ENCODE measurements around the gene SYT8. TPM values are rescaled to one million over a fixed set of nuclear protein-coding genes. Genes with fewer than 3 reads are reported as not detected.

Gene SYT8
- total RNA-seq, 2 experiments from 2014 or later = not detected

DNA sequence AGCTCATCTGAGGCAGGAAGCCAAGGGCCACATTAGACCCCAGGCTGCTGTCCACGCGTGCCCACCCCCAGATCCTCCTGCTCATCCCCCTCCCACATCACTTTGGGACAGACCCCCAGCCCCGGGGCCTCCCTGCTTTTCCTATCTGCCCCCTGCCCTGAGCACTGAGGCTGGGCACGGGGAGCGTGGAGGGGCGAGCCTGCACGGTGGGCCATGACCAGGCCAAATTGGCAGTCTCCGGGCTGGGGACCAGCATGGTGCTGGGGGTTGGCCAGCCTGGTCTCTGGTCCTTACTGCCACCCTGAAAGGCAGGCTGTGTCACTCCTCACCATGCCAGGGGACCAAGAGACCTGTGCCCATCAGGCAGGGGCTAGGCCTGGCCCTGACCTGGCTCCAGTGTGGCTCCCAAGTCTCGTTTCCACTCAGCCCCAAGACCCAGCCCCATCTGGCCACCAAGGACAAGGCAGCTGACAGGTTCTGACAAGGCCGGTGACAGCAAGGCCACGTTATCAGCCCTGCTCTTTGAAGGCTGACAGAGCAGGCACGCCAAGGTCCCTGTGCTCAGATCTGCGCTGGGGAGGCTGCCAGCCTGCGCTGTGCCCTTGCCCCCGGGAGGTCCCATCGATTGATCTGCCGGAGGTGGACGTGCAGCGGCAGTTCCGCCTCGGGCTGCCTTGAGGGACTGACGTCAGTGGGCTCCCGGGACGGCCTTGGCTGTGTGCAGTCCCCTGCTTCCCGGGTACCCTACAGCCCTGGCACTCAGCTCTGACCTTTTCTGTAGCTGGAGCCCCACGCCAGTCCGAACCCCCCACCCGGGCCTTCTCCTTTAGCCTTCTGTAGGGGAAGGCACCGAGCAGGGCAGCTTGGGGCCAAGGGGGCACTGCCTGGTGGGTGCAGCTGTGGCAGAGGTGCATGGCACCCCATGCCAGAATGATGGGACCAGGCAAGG is 7.6 kb downstream of the SYT8 start:
- Mint-ChIP-seq H3K27me3 (no peaks in the 10 kb centered on the region), H3K4me3 (no peak overlapping the region), H3K27ac (no peak overlapping the region), H3K9me3 (ENCODE audit: low read depth) (no peaks in the 10 kb centered on the region), H3K36me3 (ENCODE audit: low read depth) (no peaks in the 10 kb centered on the region), H3K4me1 (peaks cover 34% of the 10 kb centered on the region)
- ATAC-seq (no peak), DNase-seq (no peak)
- intact Hi-C loops (cut with DNase I, micrococcal nuclease) = no loop called here
- ChIA-PET POLR2A (interaction anchor here (0.6 kb wide), 1 partner anchor 1633 kb away, joined by 3 read pairs; no protein-coding TSS in a partner anchor), CTCF (interaction anchor here (0.6 to 1.1 kb wide), 5 partner anchors 40 to 233 kb away, joined by 3 to 4 read pairs (median 3); no protein-coding TSS in a partner anchor)

GRCh38 chr11:1843098-1843473 is 8.3 kb downstream of the SYT8 start:
- DNase-seq (no peak), ATAC-seq (no peak)
- Mint-ChIP-seq H3K4me3 (no peak overlapping the region), H3K36me3 (ENCODE audit: low read depth) (no peaks in the 10 kb centered on the region), H3K27me3 (no peaks in the 10 kb centered on the region), H3K4me1 (peaks cover 36% of the 10 kb centered on the region), H3K27ac (no peak overlapping the region), H3K9me3 (ENCODE audit: low read depth) (no peaks in the 10 kb centered on the region)
- intact Hi-C loops (cut with DNase I, micrococcal nuclease) = no loop called here
- POLR2A ChIA-PET = interaction anchor here (0.6 to 0.7 kb wide), 2 partner anchors 23 to 1633 kb away, joined by 3 read pairs; no protein-coding TSS in a partner anchor
- CTCF ChIA-PET = interaction anchor here (0.6 to 1.1 kb wide), 3 partner anchors 39 to 149 kb away, joined by 3 read pairs; no protein-coding TSS in a partner anchor

DNA sequence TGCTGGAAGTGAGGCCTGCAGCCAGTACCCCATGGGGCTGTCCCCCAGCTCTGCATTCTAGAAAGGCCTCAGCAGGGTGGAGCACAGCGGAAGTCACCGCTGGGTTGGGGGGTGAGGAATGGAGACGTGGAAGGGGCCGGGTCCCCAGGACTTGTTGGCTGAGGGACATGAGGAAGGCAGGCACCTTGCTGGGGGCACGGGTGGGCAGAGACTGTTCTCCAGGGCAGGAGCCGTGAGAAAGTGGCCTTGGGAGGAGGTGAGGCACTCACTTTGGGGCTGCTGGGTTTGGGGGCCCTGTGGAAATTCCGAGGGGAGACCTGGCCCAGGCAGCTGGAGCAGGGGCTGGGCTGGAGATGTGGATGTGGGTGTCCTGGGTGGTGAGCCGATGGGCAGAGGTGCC is 9.0 kb downstream of the SYT8 start:
- no peaks in the 10 kb centered on the region for H3K9me3 Mint-ChIP-seq (ENCODE audit: low read depth)
- peaks cover 41% of the 10 kb centered on the region for H3K4me1 Mint-ChIP-seq
- ChIA-PET POLR2A (interaction anchor here (0.7 kb wide), 1 partner anchor 22 kb away, joined by 3 read pairs; no protein-coding TSS in a partner anchor), CTCF (no interaction called here)
- intact Hi-C loops (cut with DNase I, micrococcal nuclease) = no loop called here
- no peak overlapping the region for H3K4me3 Mint-ChIP-seq
- peak overlapping the region; percentile 91 for H3K27ac Mint-ChIP-seq
- H3K36me3 Mint-ChIP-seq (ENCODE audit: low read depth) = no peaks in the 10 kb centered on the region
- H3K27me3 Mint-ChIP-seq = no peaks in the 10 kb centered on the region
- DNase-seq = no peak
- ATAC-seq = no peak

DNA sequence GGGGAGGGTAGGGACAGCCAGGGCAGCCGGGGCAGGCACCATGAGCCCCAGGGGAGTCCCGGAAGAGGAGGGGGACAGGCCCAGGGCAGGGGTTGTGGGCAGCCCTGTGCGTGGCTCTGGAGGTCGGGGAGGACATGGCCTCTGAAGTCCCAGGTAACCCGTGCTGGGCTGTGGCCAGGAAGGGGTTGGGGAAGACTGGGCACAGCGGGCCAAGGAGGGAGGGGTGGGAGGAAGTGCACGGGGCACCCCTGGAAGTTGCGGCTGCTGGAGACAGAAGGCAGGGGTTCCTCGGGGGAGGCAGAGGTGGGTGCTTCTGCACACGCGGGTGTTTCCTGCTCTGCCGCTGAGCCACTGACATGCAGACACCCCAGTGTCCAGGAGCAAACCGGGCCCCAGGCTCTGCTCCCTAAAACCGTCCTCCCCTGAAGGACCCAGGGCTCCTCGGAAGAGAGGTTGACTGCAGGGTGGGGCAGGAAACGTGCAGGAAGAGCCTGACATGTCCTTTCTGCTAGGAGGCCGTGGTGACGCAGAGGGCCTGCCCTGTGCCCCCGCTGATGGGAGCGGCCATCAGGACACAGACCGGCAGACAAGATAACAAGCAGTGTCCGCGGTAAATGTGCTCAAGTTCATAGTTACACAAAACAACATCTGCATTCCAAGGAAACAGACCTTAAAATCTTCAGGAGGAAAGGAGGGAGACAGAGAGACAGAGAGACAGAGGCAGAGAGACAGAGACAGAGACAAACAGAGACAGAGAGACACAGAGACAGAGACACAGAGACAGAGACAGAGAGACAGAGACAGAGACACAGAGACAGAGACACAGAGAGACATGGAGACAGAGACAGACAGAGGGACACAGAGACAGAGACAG is 9.7 kb downstream of the SYT8 start:
- ChIA-PET POLR2A (no interaction called here), CTCF (no interaction called here)
- Mint-ChIP-seq H3K4me3 (peak overlapping the region; percentile 46), H3K27ac (peak overlapping the region; percentile 91), H3K4me1 (peaks cover 47% of the 10 kb centered on the region), H3K27me3 (no peaks in the 10 kb centered on the region), H3K9me3 (ENCODE audit: low read depth) (no peaks in the 10 kb centered on the region), H3K36me3 (ENCODE audit: low read depth) (no peaks in the 10 kb centered on the region)
- ATAC-seq (peak; percentile 72), DNase-seq (peak; percentile 62)
- intact Hi-C loops (cut with DNase I, micrococcal nuclease) = no loop called here

DNA sequence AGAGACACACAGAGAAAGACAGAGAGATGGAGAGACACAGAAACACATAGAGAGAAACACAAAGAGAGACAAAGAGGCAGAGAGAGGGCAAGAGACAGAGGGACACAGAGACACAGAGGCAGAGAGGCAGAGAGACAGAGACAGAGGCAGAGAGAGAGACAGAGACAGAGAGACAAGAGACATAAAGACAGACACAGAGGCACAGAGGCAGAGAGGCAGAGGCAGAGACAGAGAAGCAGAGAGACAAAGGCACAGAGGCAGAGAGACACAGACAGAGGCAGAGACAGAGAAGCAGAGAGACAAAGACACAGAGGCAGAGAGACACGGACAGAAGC is 10.3 kb downstream of the SYT8 start:
- ATAC-seq (peak; percentile 7), DNase-seq (no peak)
- CTCF ChIA-PET = interaction anchor here (0.6 to 0.7 kb wide), 2 partner anchors 51 to 542 kb away, joined by 3 read pairs; no protein-coding TSS in a partner anchor
- Mint-ChIP-seq H3K4me1 (peaks cover 53% of the 10 kb centered on the region), H3K36me3 (ENCODE audit: low read depth) (no peaks in the 10 kb centered on the region), H3K9me3 (ENCODE audit: low read depth) (no peaks in the 10 kb centered on the region), H3K4me3 (peak overlapping the region; percentile 46), H3K27ac (peak overlapping the region; percentile 91), H3K27me3 (no peaks in the 10 kb centered on the region)
- POLR2A ChIA-PET = no interaction called here
- intact Hi-C loops (cut with DNase I, micrococcal nuclease) = no loop called here

GRCh38 chr11:1845561-1846452 is 11.0 kb downstream of the SYT8 start:
- ATAC-seq = peak; percentile 19
- DNase-seq = no peak
- Mint-ChIP-seq H3K4me1 (peaks cover 60% of the 10 kb centered on the region), H3K4me3 (peak overlapping the region; percentile 46), H3K9me3 (ENCODE audit: low read depth) (no peaks in the 10 kb centered on the region), H3K27me3 (no peaks in the 10 kb centered on the region), H3K27ac (peak overlapping the region; percentile 91), H3K36me3 (ENCODE audit: low read depth) (no peaks in the 10 kb centered on the region)
- CTCF ChIA-PET = interaction anchor here (0.6 to 1.3 kb wide), 5 partner anchors 50 to 541 kb away, joined by 3 to 4 read pairs (median 3); no protein-coding TSS in a partner anchor
- intact Hi-C loops (cut with DNase I, micrococcal nuclease) = no loop called here
- POLR2A ChIA-PET = no interaction called here

- ChIA-PET POLR2A (no interaction called here), CTCF (interaction anchor here (1.0 to 1.7 kb wide), 4 partner anchors 75 to 305 kb away, joined by 3 to 7 read pairs (median 4); no protein-coding TSS in a partner anchor)
- Mint-ChIP-seq H3K27ac (peak overlapping the region; percentile 51), H3K27me3 (no peaks in the 10 kb centered on the region), H3K36me3 (ENCODE audit: low read depth) (no peaks in the 10 kb centered on the region), H3K4me3 (no peak overlapping the region), H3K9me3 (ENCODE audit: low read depth) (no peaks in the 10 kb centered on the region), H3K4me1 (peaks cover 67% of the 10 kb centered on the region)
- DNase-seq = no peak
- intact Hi-C loops (cut with DNase I, micrococcal nuclease) = no loop called here
- no peak for ATAC-seq
Measured at GRCh38 chr11:1846453-1846932, 11.7 kb downstream of the SYT8 start.

GRCh38 chr11:1847006-1847735 is 12.4 kb downstream of the SYT8 start:
- no peaks in the 10 kb centered on the region for H3K27me3 Mint-ChIP-seq
- intact Hi-C loops (cut with DNase I, micrococcal nuclease) = no loop called here
- ATAC-seq = no peak
- ChIA-PET CTCF (interaction anchor here (0.7 to 1.7 kb wide), 4 partner anchors 34 to 304 kb away, joined by 3 to 7 read pairs (median 3); no protein-coding TSS in a partner anchor), POLR2A (no interaction called here)
- H3K4me3 Mint-ChIP-seq = no peak overlapping the region
- no peak overlapping the region for H3K27ac Mint-ChIP-seq
- peaks cover 74% of the 10 kb centered on the region for H3K4me1 Mint-ChIP-seq
- H3K36me3 Mint-ChIP-seq (ENCODE audit: low read depth) = no peaks in the 10 kb centered on the region
- no peaks in the 10 kb centered on the region for H3K9me3 Mint-ChIP-seq (ENCODE audit: low read depth)
- DNase-seq = no peak

DNA sequence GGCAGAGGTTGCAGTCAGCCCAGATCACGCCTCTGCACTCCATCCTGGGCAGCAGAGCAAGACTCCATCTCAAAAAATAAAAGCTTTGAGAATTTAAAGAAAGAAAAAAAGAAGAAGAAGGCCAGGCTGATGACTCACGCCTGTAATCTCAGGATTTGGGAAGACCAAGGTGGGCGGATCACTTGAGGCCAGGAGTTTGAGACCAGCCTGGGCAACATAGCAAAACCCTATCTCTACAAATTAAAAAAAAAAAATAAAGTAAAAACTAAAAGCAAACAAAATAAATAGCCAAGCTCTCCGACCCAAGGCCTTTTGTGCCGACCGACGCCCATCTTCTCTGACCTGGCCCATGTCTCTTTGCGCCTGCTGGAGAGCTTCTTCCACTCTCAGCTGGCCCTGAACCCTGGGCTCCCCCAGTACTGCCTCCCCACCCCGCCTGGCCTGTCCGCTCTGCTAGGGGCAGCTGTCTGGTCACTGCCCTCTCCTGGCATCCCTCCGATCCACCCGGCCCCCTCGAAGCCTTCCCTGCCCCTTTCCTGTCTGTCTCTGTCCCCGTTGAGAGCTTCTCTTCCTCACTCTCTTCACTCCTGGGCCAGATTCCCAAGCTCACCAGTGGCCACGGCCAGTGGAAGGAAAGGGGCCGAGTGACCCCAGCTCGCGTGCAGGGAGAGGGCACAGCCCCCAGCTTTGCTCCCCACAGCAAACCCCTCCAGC is 13.3 kb downstream of the SYT8 start:
- ChIA-PET POLR2A (no interaction called here), CTCF (interaction anchor here (0.7 to 1.7 kb wide), 4 partner anchors 34 to 303 kb away, joined by 3 to 7 read pairs (median 3); no protein-coding TSS in a partner anchor)
- H3K4me3 Mint-ChIP-seq = no peak overlapping the region
- H3K27me3 Mint-ChIP-seq = no peaks in the 10 kb centered on the region
- H3K9me3 Mint-ChIP-seq (ENCODE audit: low read depth) = no peaks in the 10 kb centered on the region
- no peak overlapping the region for H3K27ac Mint-ChIP-seq
- DNase-seq (no peak), ATAC-seq (no peak)
- peaks cover 3% of the 10 kb centered on the region for H3K36me3 Mint-ChIP-seq (ENCODE audit: low read depth)
- intact Hi-C loops (cut with DNase I, micrococcal nuclease) = no loop called here
- peaks cover 83% of the 10 kb centered on the region for H3K4me1 Mint-ChIP-seq
